Activated T-cell treated with anti-CD3 and anti-CD28 coated beads, Interleukin-2, amount 50 U/mL, for 72 hours (primary cell): ENCODE data around the gene PLCD3. TPM values are rescaled to one million over a fixed set of nuclear protein-coding genes. Genes with fewer than 3 reads are reported as not detected.

Experiments
- ATAC-seq, 2 donors: fragments of 150-1000 bp; cut with Tn5 transposase; replicated peaks in 1 of 2; 2 replicates each; pipeline ENCODE4 v1.10.0; 2021; ENCODE audit warnings: moderate library complexity in 2 of 2, mild to moderate bottlenecking in 1 of 2
- DNase-seq, 2 donors: peaks; one replicate each; pipeline ENCODE4 v3.0.0; 2021 to 2022; ENCODE audit warnings: mixed read lengths in 1 of 2
- H3K27ac Mint-ChIP-seq: one replicate; pipeline ENCODE4 v1.8.0; 2022; ENCODE audit warnings: mild to moderate bottlenecking, moderate library complexity, mixed read lengths
- H3K27me3 Mint-ChIP-seq: one replicate; pipeline ENCODE4 v1.8.0; 2022; ENCODE audit warnings: low read depth, mixed read lengths
- H3K36me3 Mint-ChIP-seq, 2 donors: one replicate each; pipeline ENCODE4 v1.8.0; 2022; ENCODE audit warnings: mixed read lengths in 2 of 2, mild to moderate bottlenecking in 1 of 2; ENCODE audit not compliant: insufficient read depth in 2 of 2
- H3K4me1 Mint-ChIP-seq: one replicate; pipeline ENCODE4 v1.8.0; 2022; ENCODE audit warnings: low read depth, mixed read lengths
- H3K4me3 Mint-ChIP-seq, 2 donors: one replicate each; pipeline ENCODE4 v1.8.0; 2022; ENCODE audit warnings: mild to moderate bottlenecking in 2 of 2, mixed read lengths in 2 of 2, moderate library complexity in 2 of 2
- H3K9me3 Mint-ChIP-seq, 2 donors: one replicate each; pipeline ENCODE4 v1.8.0; 2022; ENCODE audit warnings: mixed read lengths in 2 of 2
- total RNA-seq, 2 donors: library from RNA; stranded (reverse); gene quantifications; one replicate each; pipeline ENCODE4 v1.2.3, GENCODE V29; 2022

Gene PLCD3
- total RNA-seq, 2 donors from 2014 or later: 3.1 to 4.5 TPM

DNA sequence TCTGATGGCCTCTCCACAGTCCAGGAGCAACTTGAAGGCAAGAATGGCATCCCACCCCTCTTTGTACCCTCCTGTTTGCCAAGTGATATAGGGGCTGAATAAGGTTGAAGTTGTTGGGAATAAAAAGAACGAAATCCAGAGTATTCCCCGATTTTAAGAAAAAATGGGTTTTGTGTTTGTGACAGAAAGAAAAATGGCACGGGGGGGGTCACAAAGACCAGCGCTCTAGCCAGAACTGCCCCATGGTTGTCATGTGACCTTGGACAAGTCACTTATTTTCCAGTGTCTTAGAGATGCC is 14.2 kb upstream of the PLCD3 start:
- H3K4me1 Mint-ChIP-seq: peaks cover 35% of the 10 kb centered on the region
- no peaks in the 10 kb centered on the region for H3K9me3 Mint-ChIP-seq
- DNase-seq (no peak), ATAC-seq (no peak)
- no peaks in the 10 kb centered on the region for H3K27me3 Mint-ChIP-seq
- peak overlapping the region; percentile 98 to 99 for H3K4me3 Mint-ChIP-seq
- peaks cover 13 to 26% of the 10 kb centered on the region in 2 donors for H3K36me3 Mint-ChIP-seq
- H3K27ac Mint-ChIP-seq: peak overlapping the region; percentile 84

- peaks cover 13 to 26% of the 10 kb centered on the region in 2 donors for H3K36me3 Mint-ChIP-seq
- DNase-seq (no peak), ATAC-seq (no peak)
- peaks cover 32% of the 10 kb centered on the region for H3K4me1 Mint-ChIP-seq
- H3K27ac Mint-ChIP-seq: no peak overlapping the region
- peak overlapping the region; percentile 98 to 99 for H3K4me3 Mint-ChIP-seq
- H3K9me3 Mint-ChIP-seq: no peaks in the 10 kb centered on the region
- no peaks in the 10 kb centered on the region for H3K27me3 Mint-ChIP-seq
Observed at GRCh38 chr17:45146166-45146565, 13.9 kb upstream of the PLCD3 start.

DNA sequence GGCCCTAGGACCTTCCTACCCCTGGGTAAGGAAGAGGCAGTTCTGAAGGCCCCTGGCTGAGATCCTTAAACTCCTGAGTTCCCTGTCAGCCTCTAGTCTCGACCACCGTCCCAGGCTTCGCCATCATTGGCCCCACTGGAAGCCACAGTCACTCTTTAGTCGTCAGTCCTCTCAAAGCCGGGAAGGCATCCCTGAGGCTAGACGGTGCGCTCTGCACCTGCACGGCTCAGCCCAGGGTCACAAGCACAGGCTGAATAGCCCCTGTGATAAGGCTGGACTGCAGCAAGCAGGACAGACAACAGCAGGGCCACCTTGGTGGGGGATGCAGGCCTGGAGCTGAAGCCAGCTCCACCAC is 12.7 kb upstream of the PLCD3 start:
- Mint-ChIP-seq H3K4me3 (peak overlapping the region; percentile 60 to 69), H3K4me1 (peaks cover 27% of the 10 kb centered on the region), H3K27ac (no peak overlapping the region)

GRCh38 chr17:45144199-45145034 is 12.1 kb upstream of the PLCD3 start:
- peak overlapping the region; percentile 69 to 81 for H3K4me3 Mint-ChIP-seq
- peaks cover 10 to 18% of the 10 kb centered on the region in 2 donors for H3K36me3 Mint-ChIP-seq
- H3K27me3 Mint-ChIP-seq: no peaks in the 10 kb centered on the region
- DNase-seq (peak; percentile 44 to 58), ATAC-seq (no peak)
- H3K27ac Mint-ChIP-seq: no peak overlapping the region
- peaks cover 27% of the 10 kb centered on the region for H3K4me1 Mint-ChIP-seq
- no peaks in the 10 kb centered on the region for H3K9me3 Mint-ChIP-seq

More for the DNA sequence above, 12.7 kb upstream of the PLCD3 start:
- Mint-ChIP-seq H3K27me3 (no peaks in the 10 kb centered on the region), H3K36me3 (peaks cover 15 to 24% of the 10 kb centered on the region in 2 donors), H3K9me3 (no peaks in the 10 kb centered on the region)
- ATAC-seq: no peak
- DNase-seq: no peak

- DNase-seq (peak in 1 of 2 donors; percentile 44), ATAC-seq (no peak)
- Mint-ChIP-seq H3K9me3 (no peaks in the 10 kb centered on the region), H3K27ac (no peak overlapping the region), H3K36me3 (peaks cover 7 to 13% of the 10 kb centered on the region in 2 donors), H3K4me1 (peaks cover 27% of the 10 kb centered on the region), H3K27me3 (no peaks in the 10 kb centered on the region), H3K4me3 (peak overlapping the region; percentile 69 to 81)
Observed at GRCh38 chr17:45143767-45144198, 11.5 kb upstream of the PLCD3 start.

- peaks cover 4 to 11% of the 10 kb centered on the region in 2 donors for H3K36me3 Mint-ChIP-seq
- ATAC-seq (no peak), DNase-seq (no peak)
- H3K4me1 Mint-ChIP-seq: peaks cover 27% of the 10 kb centered on the region
- no peaks in the 10 kb centered on the region for H3K27me3 Mint-ChIP-seq
- H3K9me3 Mint-ChIP-seq: no peaks in the 10 kb centered on the region
- peak overlapping the region; percentile 69 to 81 for H3K4me3 Mint-ChIP-seq
- H3K27ac Mint-ChIP-seq: no peak overlapping the region
Observed at GRCh38 chr17:45143094-45143670, 10.9 kb upstream of the PLCD3 start.

DNA sequence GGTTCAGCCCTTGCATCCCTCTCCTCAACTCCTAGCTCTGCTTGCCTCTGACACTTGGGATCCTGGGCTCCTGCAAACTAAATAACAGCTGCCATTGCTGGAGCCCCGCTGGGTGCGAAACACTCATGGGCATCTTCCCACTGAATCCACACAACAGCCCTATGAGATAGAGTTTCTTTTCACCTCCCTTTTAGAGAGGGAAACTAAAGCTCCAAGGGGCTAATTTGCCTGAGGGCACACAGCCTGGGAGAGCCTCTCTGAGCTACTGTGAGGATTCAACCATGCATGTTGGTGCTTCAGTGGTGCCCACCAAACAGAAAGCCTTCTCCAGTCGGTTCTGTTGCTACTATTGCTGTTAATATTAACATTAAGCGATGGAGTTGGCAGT is 7.2 kb upstream of the PLCD3 start:
- H3K27ac Mint-ChIP-seq: no peak overlapping the region
- H3K9me3 Mint-ChIP-seq: no peaks in the 10 kb centered on the region
- no peak for DNase-seq
- peaks cover 21% of the 10 kb centered on the region for H3K4me1 Mint-ChIP-seq
- no peak for ATAC-seq
- H3K36me3 Mint-ChIP-seq: peaks cover 2% of the 10 kb centered on the region in 2 donors
- no peaks in the 10 kb centered on the region for H3K27me3 Mint-ChIP-seq
- H3K4me3 Mint-ChIP-seq: no peak overlapping the region

DNA sequence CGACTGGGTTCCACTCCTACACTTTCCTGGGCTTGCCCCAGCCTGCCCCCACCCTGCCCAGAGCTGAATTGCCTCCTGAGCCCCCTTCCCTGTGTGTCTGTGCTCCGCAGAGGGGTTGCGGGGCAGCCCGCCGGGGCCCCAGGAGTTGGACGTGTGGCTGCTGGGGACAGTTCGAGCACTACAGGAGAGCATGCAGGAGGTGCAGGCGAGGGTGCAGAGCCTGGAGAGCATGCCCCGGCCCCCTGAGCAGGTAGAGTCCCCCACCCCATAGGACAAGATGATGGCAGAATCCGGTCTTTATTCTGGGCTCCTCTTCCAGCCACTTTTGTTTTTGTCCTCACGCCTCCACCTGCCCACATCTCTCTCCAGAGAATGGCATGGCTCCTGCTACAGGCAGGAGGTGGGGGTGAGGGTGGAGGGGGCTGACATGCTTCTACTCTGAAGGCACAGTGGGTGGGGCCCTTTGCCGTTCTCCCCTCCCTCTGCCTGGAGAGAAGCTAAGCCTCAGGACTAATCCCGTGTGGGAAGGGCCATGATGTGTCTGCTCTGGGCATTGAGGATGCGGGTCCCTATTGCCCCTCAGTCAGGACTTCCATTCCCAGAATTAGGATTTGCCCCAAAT is 6.7 kb upstream of the PLCD3 start:
- no peaks in the 10 kb centered on the region for H3K27me3 Mint-ChIP-seq
- H3K9me3 Mint-ChIP-seq: no peaks in the 10 kb centered on the region
- H3K36me3 Mint-ChIP-seq: peaks cover 2% of the 10 kb centered on the region in 2 donors
- DNase-seq (no peak), ATAC-seq (no peak)
- H3K4me3 Mint-ChIP-seq: no peak overlapping the region
- peaks cover 21% of the 10 kb centered on the region for H3K4me1 Mint-ChIP-seq
- no peak overlapping the region for H3K27ac Mint-ChIP-seq

DNA sequence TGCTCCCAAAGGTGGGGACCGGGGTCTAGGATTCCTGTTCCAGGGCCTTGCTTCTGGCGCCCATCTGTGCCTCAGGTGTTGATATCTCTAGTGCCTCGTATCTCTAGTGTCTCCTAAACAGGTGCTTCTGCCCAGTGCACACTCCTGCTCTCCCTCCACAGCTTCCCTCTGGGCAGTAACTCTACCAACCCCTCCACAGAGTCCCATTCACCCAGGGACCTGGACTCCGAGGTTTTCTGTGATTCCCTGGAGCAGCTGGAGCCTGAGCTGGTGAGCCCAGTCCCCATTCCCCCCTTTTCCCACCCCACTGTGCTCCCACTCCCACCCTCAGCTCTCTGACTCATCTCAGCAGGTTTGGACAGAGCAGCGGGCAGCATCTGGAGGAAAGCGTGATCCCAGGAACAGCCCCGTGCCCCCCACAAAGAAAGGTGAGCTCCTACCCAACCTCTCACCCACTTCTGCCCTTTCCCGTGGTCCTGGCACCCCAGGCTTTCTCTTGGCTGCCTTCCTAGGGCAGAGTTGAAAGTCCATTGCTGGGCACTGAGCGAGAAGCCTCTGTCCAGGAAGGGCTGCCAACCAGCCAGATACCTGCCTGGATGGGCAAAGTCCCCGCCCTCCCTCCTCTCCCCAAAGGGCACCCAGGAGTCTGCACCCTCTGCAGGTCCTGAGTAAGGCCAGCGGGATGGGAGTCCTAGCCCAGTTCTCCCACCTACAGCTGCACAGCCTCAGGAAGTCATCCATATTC is 5.4 kb upstream of the PLCD3 start:
- H3K9me3 Mint-ChIP-seq: no peaks in the 10 kb centered on the region
- ATAC-seq (no peak), DNase-seq (no peak)
- no peak overlapping the region for H3K27ac Mint-ChIP-seq
- H3K4me1 Mint-ChIP-seq: peaks cover 21% of the 10 kb centered on the region
- no peaks in the 10 kb centered on the region for H3K27me3 Mint-ChIP-seq
- no peak overlapping the region for H3K4me3 Mint-ChIP-seq
- peaks cover 2% of the 10 kb centered on the region in 2 donors for H3K36me3 Mint-ChIP-seq

GRCh38 chr17:45136846-45137560 is 4.7 kb upstream of the PLCD3 start:
- H3K9me3 Mint-ChIP-seq: no peaks in the 10 kb centered on the region
- no peak overlapping the region for H3K27ac Mint-ChIP-seq
- H3K36me3 Mint-ChIP-seq: peaks cover 2% of the 10 kb centered on the region in 2 donors
- peak overlapping the region; percentile 88 to 92 for H3K4me3 Mint-ChIP-seq
- DNase-seq: no peak
- H3K27me3 Mint-ChIP-seq: no peaks in the 10 kb centered on the region
- no peak for ATAC-seq
- H3K4me1 Mint-ChIP-seq: peaks cover 21% of the 10 kb centered on the region

DNA sequence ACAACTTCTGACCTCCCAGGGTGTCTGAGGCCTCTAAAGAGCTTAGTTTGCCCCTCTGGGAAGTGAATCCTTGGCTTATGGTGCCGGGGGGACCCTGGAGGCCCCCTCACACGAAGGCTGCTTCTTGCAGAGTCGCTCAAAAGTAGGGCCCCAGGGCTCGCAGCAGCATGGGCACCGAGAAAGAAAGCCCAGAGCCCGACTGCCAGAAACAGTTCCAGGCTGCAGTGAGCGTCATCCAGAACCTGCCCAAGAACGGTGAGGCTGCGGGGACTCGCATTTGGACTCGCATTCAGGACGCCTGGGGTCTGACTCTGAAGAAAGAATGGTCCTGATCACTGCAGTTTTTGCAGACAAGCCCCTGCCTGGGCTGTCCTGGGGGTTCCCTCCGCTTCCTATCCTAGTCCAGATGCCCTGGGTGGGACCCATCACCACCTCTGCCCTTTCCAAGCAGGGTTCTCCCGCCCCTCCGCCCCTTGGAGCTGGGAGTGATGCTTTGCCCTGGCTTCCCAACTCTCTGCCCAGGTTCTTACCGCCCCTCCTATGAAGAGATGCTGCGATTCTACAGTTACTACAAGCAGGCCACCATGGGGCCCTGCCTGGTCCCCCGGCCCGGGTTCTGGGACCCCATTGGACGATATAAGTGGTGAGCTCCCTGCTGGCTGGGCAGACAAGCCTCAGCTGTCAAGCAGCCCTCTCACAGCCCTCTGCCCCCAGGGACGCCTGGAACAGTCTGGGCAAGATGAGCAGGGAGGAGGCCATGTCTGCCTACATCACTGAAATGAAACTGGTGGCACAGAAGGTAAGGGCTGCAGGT is 3.9 kb upstream of the PLCD3 start:
- Mint-ChIP-seq H3K27ac (peak overlapping the region; percentile 69), H3K4me1 (peaks cover 21% of the 10 kb centered on the region), H3K9me3 (no peaks in the 10 kb centered on the region), H3K4me3 (peak overlapping the region; percentile 88 to 92), H3K27me3 (peaks cover 4% of the 10 kb centered on the region), H3K36me3 (peaks cover 2% of the 10 kb centered on the region in 2 donors)
- ATAC-seq: no peak
- DNase-seq: no peak
